Sigmoid colon (tissue), 7 donors: ENCODE measurements around the gene PRKAG2. TPM values are rescaled to one million over a fixed set of nuclear protein-coding genes. Genes with fewer than 3 reads are reported as not detected.
"Not testable (repeated sequence)": the region's sequence is repeated elsewhere in the genome, so short reads cannot be mapped to it uniquely, and the experiment has no call there.

Source experiments
- DNase-seq: peaks from one replicate; pipeline ENCODE4 v3.0.0-alpha.2; 2019
- H3K27ac ChIP-seq, 4 donors: fragments of 200-600 bp; sonication (generic); one replicate each; pipeline ENCODE4 v1.5.1; 2016 to 2019; ENCODE audit warnings: mild to moderate bottlenecking in 1 of 4
- H3K27me3 ChIP-seq, 3 donors: fragments of 200-600 bp; sonication (generic); one replicate each; pipeline ENCODE4 v1.5.1; 2019; ENCODE audit warnings: mild to moderate bottlenecking in 1 of 3
- H3K36me3 ChIP-seq, 4 donors: fragments of 200-600 bp; sonication (generic); one replicate each; pipeline ENCODE4 v1.5.1; 2016 to 2019
- H3K4me1 ChIP-seq, 4 donors: fragments of 200-600 bp; sonication (generic); one replicate each; pipeline ENCODE4 v1.5.1; 2017 to 2019
- H3K4me3 ChIP-seq, 4 donors: fragments of 200-600 bp; sonication (generic); one replicate each; pipeline ENCODE4 v1.5.1; 2017 to 2019; ENCODE audit warnings: mild to moderate bottlenecking in 2 of 4, moderate library complexity in 1 of 4
- H3K9me3 ChIP-seq, 4 donors: fragments of 200-600 bp in 3 of 4; sonication (generic) in 3 of 4; one replicate each; pipeline versions ENCODE4 v1.5.1 to v1.6.1; 2013 to 2019
- CTCF ChIP-seq, 4 experiments: fragments of 450-650 bp in 3 of 4; fragments of 200-600 bp in 1 of 4; IDR thresholded peaks; one replicate each; pipeline ENCODE4 v1.5.1; 2016 to 2019; ENCODE audit warnings: antibody characterized with exemption in 4 of 4, mild to moderate bottlenecking in 3 of 4, moderate library complexity in 2 of 4
- EP300 ChIP-seq, 4 donors: sonication (generic); formaldehyde crosslinking; IDR thresholded peaks; one replicate each; pipeline ENCODE4 v1.6.1; 2017; ENCODE audit warnings: antibody characterized with exemption in 4 of 4
- POLR2A ChIP-seq, 2 donors: fragments of 450-650 bp; IDR thresholded peaks; one replicate each; pipeline ENCODE4 v1.6.1; 2016; ENCODE audit warnings: antibody characterized with exemption in 2 of 2, mild to moderate bottlenecking in 2 of 2, moderate library complexity in 2 of 2
- POLR2AphosphoS5 ChIP-seq, 4 donors: sonication (generic); formaldehyde crosslinking; IDR thresholded peaks; one replicate each; pipeline ENCODE4 v1.6.1; 2017; ENCODE audit warnings: antibody characterized with exemption in 4 of 4
- WGBS, 2 donors: extraction: QIAGEN DNeasy Blood & Tissue Kit; methylation state at CpG; one replicate each; pipeline ENCODE4 v1.1.7; 2013; 5-methylcytosine and 5-hydroxymethylcytosine counted together
- intact Hi-C: fragments of 100-400 bp; cut with DNase I; formaldehyde crosslinking; loops from one replicate; pipeline ENCODE4 v1.15.1; 2023
- polyA plus RNA-seq, 3 donors: library from polyadenylated mRNA; stranded (reverse); fragments of 200-250 nt; gene quantifications; one replicate each; pipeline ENCODE4 v1.2.3, GENCODE V29; 2013
- total RNA-seq, 4 donors: library from RNA; depleted of rRNA; stranded (reverse); fragments of >200 nt; gene quantifications; one replicate each; pipeline ENCODE4 v1.1.0, GENCODE V29; 2016
- donor health status: healthy with polysubstance abuse.
- donor health status: Bipolar disorder and iron deficiency.
- donor health status: healthy.

Gene PRKAG2
- total and polyA plus RNA-seq, 7 donors: 19.2 to 51.2 (median 37.1) TPM

DNA sequence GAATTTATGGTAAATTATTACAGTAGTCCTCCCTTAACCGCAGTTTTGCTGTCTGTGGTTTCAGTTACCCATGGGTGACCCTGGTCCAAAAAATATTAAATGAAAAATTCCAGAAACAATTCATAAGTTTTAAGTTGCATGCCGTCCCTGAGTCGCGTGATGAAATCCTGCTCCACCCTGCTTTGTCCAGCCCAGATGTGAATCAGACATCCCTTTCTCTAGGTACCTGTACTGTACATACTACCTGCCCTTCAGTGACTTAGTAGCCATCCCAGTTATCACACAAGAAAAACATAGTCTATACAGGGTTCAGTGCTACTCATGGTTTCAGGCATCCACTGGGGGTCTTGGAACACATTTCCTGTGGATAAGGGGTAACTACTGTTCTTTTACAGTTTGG lies 336.8 kb downstream of the PRKAG2 start:
- Histone ChIP-seq H3K4me3 (no peak overlapping the region), H3K27ac (peak overlapping the region in 2 of 4 donors; percentile 78 to 84), H3K27me3 (no peaks in the 10 kb centered on the region), H3K9me3 (no peaks in the 10 kb centered on the region), H3K4me1 (peaks cover 0 to 33% (median 30%) of the 10 kb centered on the region in 4 donors), H3K36me3 (no peaks in the 10 kb centered on the region)
- intact Hi-C loops: no loop called here
- no peak for TF ChIP-seq POLR2A (IDR thresholded peaks at IDR 0.05)
- TF ChIP-seq CTCF (IDR thresholded peaks at IDR 0.05): no peak
- no peak for TF ChIP-seq EP300 (IDR thresholded peaks at IDR 0.05)
- no peak for TF ChIP-seq POLR2AphosphoS5 (IDR thresholded peaks at IDR 0.05)
- DNase-seq: no peak
- 94 to 97% methylated on average over 4 of the region's 4 CpGs for WGBS, 2 donors

DNA sequence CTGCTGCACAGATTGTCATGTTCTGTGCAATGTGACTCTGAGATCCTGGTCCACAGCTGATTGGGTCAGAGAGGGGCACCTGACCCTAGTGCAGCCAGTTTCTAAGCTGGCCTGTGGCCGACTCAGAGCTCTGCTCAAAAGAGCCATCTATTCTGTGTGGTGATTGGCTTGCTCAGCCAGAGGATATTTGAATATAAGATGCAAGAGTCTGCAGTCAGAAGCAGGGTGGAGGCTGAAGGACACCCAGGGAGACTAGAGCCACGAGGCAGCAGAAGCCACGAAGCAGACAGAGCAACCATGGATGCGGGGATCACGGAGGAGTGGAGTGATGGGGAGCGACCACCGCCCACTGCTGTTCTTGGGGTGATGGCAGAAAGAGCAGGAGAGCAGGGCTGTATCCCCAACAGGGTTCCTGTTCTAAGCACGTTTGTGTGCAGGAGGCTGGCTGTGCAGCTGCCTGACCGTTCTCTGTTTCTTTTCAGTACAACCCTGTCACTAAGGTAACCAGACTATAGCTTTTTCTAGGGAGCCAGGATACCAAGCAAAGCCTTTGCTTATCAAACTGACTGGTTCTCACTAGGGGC lies 337.7 kb downstream of the PRKAG2 start:
- intact Hi-C loops: no loop called here
- 76% methylated on average over 9 of the region's 9 CpGs for WGBS, 2 donors
- Histone ChIP-seq H3K4me3 (no peak overlapping the region), H3K9me3 (no peaks in the 10 kb centered on the region), H3K36me3 (no peaks in the 10 kb centered on the region), H3K27ac (peak overlapping the region; percentile 78 to 84 (median 80)), H3K27me3 (no peaks in the 10 kb centered on the region), H3K4me1 (peaks cover 0 to 33% (median 30%) of the 10 kb centered on the region in 4 donors)
- TF ChIP-seq POLR2AphosphoS5 (IDR thresholded peaks at IDR 0.05) (peak in 1 of 4 donors; percentile 33), EP300 (IDR thresholded peaks at IDR 0.05) (no peak), CTCF (IDR thresholded peaks at IDR 0.05) (no peak), POLR2A (IDR thresholded peaks at IDR 0.05) (no peak)
- DNase-seq: no peak

- peak; percentile 87 for DNase-seq
- TF ChIP-seq EP300 (IDR thresholded peaks at IDR 0.05): peak in 2 of 4 donors; percentile 40 to 68
- TF ChIP-seq POLR2AphosphoS5 (IDR thresholded peaks at IDR 0.05): peak; percentile 58 to 70 (median 62)
- no peak for TF ChIP-seq POLR2A (IDR thresholded peaks at IDR 0.05)
- TF ChIP-seq CTCF (IDR thresholded peaks at IDR 0.05): no peak
- no peaks in the 10 kb centered on the region for H3K36me3 ChIP-seq
- no peak overlapping the region for H3K4me3 ChIP-seq
- H3K27me3 ChIP-seq: no peaks in the 10 kb centered on the region
- peak overlapping the region; percentile 78 to 84 (median 80) for H3K27ac ChIP-seq
- H3K9me3 ChIP-seq: no peaks in the 10 kb centered on the region
- WGBS, 2 donors: 14 to 35% methylated on average over 8 of the region's 8 CpGs
- intact Hi-C loops: no loop called here
- peaks cover 0 to 33% (median 30%) of the 10 kb centered on the region in 4 donors for H3K4me1 ChIP-seq
These were observed 338.9 kb downstream of the PRKAG2 start for GRCh38 chr7:151537818-151538561.

DNA sequence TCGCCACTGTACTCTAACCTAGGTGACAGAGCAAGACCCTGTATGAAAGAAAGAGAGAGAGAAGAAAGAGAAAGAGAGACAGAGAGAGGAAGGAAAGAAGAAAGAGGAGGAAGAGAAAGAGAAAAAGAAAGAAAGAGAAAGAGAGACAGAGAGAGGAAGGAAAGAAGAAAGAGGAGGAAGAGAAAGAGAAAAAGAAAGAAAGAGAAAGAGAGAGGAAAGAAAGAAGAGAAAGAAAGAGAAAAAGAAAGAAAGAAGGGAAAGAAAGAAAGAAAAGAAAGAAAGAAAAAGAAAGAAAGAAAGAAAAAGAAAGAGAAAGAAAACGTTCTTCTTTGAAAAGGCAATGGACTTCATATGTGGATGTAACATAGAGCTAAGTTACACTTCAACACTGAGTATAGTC lies 340.7 kb downstream of the PRKAG2 start:
- H3K27me3 ChIP-seq: not testable (repeated sequence)

DNA sequence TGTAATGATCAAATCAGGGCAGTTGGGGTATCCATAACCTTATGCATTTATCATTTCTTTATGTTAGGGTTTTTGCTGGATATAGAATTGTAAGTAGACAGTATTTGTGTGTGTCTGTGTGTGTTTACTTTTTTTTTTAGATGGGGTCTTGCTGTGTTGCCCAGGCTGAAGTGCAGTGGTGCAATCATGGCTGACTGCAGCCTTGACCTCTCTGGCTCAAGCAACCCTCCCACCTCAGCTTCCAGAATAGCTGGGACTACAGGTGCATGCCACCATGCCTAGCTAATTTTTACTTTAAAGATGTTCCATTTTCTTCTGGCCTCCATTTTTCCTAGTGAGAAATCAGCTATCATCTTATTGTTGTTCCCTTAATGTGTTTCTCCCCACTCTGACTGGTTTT lies 347.1 kb downstream of the PRKAG2 start:
- H3K4me3 ChIP-seq: no peak overlapping the region
- no peak overlapping the region for H3K27ac ChIP-seq
- no peaks in the 10 kb centered on the region for H3K4me1 ChIP-seq
- no peaks in the 10 kb centered on the region for H3K36me3 ChIP-seq
- no peaks in the 10 kb centered on the region for H3K27me3 ChIP-seq
- no peaks in the 10 kb centered on the region for H3K9me3 ChIP-seq
- intact Hi-C loops: loop anchor here (10.0 kb wide), 1 partner anchor 165 kb away; no protein-coding TSS in a partner anchor
- DNase-seq: no peak
- no peak for TF ChIP-seq CTCF (IDR thresholded peaks at IDR 0.05)
- TF ChIP-seq POLR2A (IDR thresholded peaks at IDR 0.05): no peak
- no peak for TF ChIP-seq EP300 (IDR thresholded peaks at IDR 0.05)
- TF ChIP-seq POLR2AphosphoS5 (IDR thresholded peaks at IDR 0.05): no peak

More for the DNA sequence above, 340.7 kb downstream of the PRKAG2 start:
- H3K9me3 ChIP-seq, intact Hi-C loops, H3K4me3 ChIP-seq, DNase-seq, H3K36me3 ChIP-seq, H3K27ac ChIP-seq: not testable (repeated sequence)
- H3K4me1 ChIP-seq: peaks cover 0 to 33% (median 30%) of the 10 kb centered on the region in 4 donors
- WGBS, 2 donors: 83 to 88% methylated on average over 2 of the region's 2 CpGs
